ENCODE measurements around the gene CCDC88B. TPM values are rescaled to one million over a fixed set of nuclear protein-coding genes. Genes with fewer than 3 reads are reported as not detected.
A peak's percentile ranks its signal among the peaks of the same experiment; 100 is the strongest.

The CCDC88B gene
- 116 and 119 TPM in 2 replicates for total RNA-seq

DNA sequence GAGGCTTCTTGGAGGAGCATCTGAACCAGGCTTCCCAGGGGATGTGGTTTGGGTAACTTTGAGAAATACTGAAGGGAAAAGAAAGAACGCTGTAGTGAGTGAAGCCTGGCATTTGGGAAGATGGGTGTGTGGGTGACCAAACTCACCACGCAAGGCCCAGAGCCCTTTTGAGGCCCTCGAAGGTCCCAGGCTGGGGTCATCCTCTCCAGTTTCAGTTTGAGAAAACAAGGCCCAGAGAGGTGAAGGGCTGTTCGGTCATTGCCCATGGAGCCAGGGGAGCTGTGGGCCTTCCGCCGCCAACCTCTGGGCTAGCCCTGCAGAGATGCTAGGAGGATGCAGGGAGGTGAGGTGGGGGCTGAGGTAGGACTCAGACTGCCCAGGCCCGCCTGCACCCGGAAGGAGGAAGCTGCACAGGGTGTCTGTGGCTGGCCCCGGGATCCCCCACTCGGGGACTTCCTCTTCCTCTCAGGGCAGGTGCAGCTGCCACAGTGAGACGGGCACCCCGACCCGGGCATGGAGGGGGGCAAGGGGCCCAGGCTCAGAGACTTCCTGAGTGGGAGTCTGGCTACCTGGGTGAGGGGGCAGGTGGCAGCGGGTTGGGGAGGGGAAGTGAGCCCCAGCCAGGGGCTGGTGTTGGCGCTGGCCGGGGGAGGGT is at the start of gene CCDC88B:
TSS of gene CCDC88B (plus strand) at position 451 of the 655 bp plus-strand sequence. CDS start at position 514, 63 bp downstream.
- peak; percentile 95 for DNase-seq
- Mint-ChIP-seq H3K27ac (peak within 1 kb of the TSS; percentile 91), H3K4me3 (peak within 1 kb of the TSS; percentile 99), H3K9me3 (no peaks in the 10 kb centered on the region), H3K4me1 (peaks cover 34% of the 10 kb centered on the region), H3K36me3 (ENCODE audit: low read depth) (peaks cover 31% of the 10 kb centered on the region), H3K27me3 (no peaks in the 10 kb centered on the region)
- intact Hi-C loops (cut with micrococcal nuclease), result loop anchor here (1.0 to 2.0 kb wide), 4 partner anchors 9 to 69 kb away; partner anchors contain the start of genes ESRRA and TRMT112

GRCh38 chr11:64290352-64291261 is 49.4 kb upstream of the CCDC88B start:
- Mint-ChIP-seq H3K27ac (peak overlapping the region; percentile 58), H3K4me1 (peaks cover 13% of the 10 kb centered on the region), H3K36me3 (ENCODE audit: low read depth) (peaks cover 8% of the 10 kb centered on the region), H3K4me3 (peak overlapping the region; percentile 74), H3K9me3 (no peaks in the 10 kb centered on the region), H3K27me3 (peaks cover 40% of the 10 kb centered on the region)
- DNase-seq, result peak; percentile 56
- intact Hi-C loops (cut with micrococcal nuclease), result no loop called here

DNA sequence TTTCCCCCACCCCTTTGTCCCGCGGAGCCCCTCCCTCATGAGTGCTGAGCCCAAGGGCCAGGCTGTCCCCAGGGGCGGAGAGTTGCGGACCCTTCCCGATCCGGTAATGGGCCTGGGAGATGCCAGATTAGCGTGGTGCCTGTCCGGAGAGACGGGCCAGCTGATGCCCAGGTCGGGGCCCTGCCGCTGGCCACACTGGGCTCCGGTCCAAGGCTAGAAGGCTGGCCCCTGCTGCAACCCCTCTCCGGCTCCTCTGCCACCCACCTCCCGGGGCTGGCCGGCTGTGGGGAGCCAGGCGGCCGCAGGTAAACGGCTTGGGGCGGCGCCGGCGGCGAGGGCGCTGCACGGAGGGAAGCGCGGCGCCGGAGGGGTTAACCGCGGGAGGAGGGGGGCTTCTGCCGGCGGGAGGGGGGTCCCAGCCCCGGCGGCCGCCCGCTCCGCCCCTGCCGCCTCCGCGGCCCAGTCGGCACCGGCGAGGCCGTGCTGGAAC is 48.7 kb upstream of the CCDC88B start, which contains the start of gene KCNK4:
TSS of gene KCNK4 (plus strand) at position 41 of the 490 bp plus-strand sequence. CDS start 1,717 bp downstream, outside the sequence.
- Mint-ChIP-seq H3K27ac (peak within 1 kb of the TSS; percentile 58), H3K9me3 (no peaks in the 10 kb centered on the region), H3K4me3 (peak within 1 kb of the TSS; percentile 74), H3K36me3 (ENCODE audit: low read depth) (peaks cover 8% of the 10 kb centered on the region), H3K27me3 (peaks cover 46% of the 10 kb centered on the region), H3K4me1 (peaks cover 11% of the 10 kb centered on the region)
- DNase-seq, result no peak
- intact Hi-C loops (cut with micrococcal nuclease), result no loop called here

GRCh38 chr11:64291752-64292459 is 48.1 kb upstream of the CCDC88B start:
- intact Hi-C loops (cut with micrococcal nuclease), result loop anchor here (1.0 kb wide), 1 partner anchor 8 kb away; the partner anchor contains the start of gene CATSPERZ
- peak; percentile 72 for DNase-seq
- Mint-ChIP-seq H3K9me3 (no peaks in the 10 kb centered on the region), H3K4me1 (peaks cover 7% of the 10 kb centered on the region), H3K36me3 (ENCODE audit: low read depth) (peaks cover 8% of the 10 kb centered on the region), H3K27ac (no peak overlapping the region), H3K4me3 (no peak overlapping the region), H3K27me3 (peaks cover 52% of the 10 kb centered on the region)

DNA sequence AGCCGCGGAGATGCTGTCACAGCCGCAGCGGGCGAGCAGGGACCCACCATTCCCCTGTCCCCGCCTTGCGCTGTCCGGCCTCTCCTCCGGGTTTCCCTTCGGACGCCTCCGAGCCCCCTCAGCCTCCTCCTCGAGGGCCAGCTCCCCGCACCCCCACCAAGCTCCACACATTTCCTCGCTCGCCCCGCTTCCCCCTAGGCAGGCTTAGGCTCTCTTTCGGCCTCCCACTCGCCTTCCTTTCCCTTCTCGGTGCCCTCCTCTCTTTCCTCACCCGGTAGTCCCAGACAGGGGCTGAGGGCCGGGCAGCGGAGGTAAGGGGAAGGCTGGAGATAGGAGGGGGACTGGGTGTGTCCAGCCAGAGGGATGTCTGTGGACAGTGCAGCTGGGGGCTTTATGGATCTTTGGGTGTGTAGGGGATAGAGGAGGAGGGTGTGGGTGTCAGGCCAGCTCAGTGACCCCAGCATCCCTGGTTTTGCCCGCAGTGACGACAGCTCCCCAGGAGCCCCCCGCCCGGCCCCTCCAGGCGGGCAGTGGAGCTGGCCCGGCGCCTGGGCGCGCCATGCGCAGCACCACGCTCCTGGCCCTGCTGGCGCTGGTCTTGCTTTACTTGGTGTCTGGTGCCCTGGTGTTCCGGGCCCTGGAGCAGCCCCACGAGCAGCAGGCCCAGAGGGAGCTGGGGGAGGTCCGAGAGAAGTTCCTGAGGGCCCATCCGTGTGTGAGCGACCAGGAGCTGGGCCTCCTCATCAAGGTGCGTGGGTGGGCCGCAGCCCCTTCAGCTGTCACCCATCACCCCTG is 47.3 kb upstream of the CCDC88B start:
- H3K4me3 Mint-ChIP-seq, result peak overlapping the region; percentile 64
- no peaks in the 10 kb centered on the region for H3K9me3 Mint-ChIP-seq
- H3K4me1 Mint-ChIP-seq, result peaks cover 9% of the 10 kb centered on the region
- peaks cover 8% of the 10 kb centered on the region for H3K36me3 Mint-ChIP-seq (ENCODE audit: low read depth)
- H3K27ac Mint-ChIP-seq, result peak overlapping the region; percentile 53
- H3K27me3 Mint-ChIP-seq, result peaks cover 59% of the 10 kb centered on the region
- DNase-seq, result no peak
- intact Hi-C loops (cut with micrococcal nuclease), result loop anchor here (1.0 kb wide), 1 partner anchor 8 kb away; the partner anchor contains the start of gene CATSPERZ

- H3K9me3 Mint-ChIP-seq, result no peaks in the 10 kb centered on the region
- H3K36me3 Mint-ChIP-seq (ENCODE audit: low read depth), result peaks cover 5% of the 10 kb centered on the region
- H3K27me3 Mint-ChIP-seq, result peaks cover 75% of the 10 kb centered on the region
- H3K4me1 Mint-ChIP-seq, result peaks cover 11% of the 10 kb centered on the region
- no peak overlapping the region for H3K27ac Mint-ChIP-seq
- no peak for DNase-seq
- intact Hi-C loops (cut with micrococcal nuclease), result no loop called here
- no peak overlapping the region for H3K4me3 Mint-ChIP-seq
Measured at GRCh38 chr11:64294774-64295173, 45.2 kb upstream of the CCDC88B start.

GRCh38 chr11:64295760-64296159 is 44.2 kb upstream of the CCDC88B start:
- no peak for DNase-seq
- no peak overlapping the region for H3K4me3 Mint-ChIP-seq
- peaks cover 15% of the 10 kb centered on the region for H3K4me1 Mint-ChIP-seq
- peaks cover 77% of the 10 kb centered on the region for H3K27me3 Mint-ChIP-seq
- H3K27ac Mint-ChIP-seq, result no peak overlapping the region
- intact Hi-C loops (cut with micrococcal nuclease), result no loop called here
- H3K36me3 Mint-ChIP-seq (ENCODE audit: low read depth), result peaks cover 3% of the 10 kb centered on the region
- H3K9me3 Mint-ChIP-seq, result no peaks in the 10 kb centered on the region

- intact Hi-C loops (cut with micrococcal nuclease), result no loop called here
- H3K4me3 Mint-ChIP-seq, result no peak overlapping the region
Measured at GRCh38 chr11:64296236-64296635, 43.8 kb upstream of the CCDC88B start.

GRCh38 chr11:64296830-64297698 is 42.9 kb upstream of the CCDC88B start:
- Mint-ChIP-seq H3K4me1 (peaks cover 17% of the 10 kb centered on the region), H3K27ac (no peak overlapping the region)

More at GRCh38 chr11:64296236-64296635, 43.8 kb upstream of the CCDC88B start:
- Mint-ChIP-seq H3K9me3 (no peaks in the 10 kb centered on the region), H3K27me3 (peaks cover 78% of the 10 kb centered on the region), H3K27ac (no peak overlapping the region), H3K4me1 (peaks cover 17% of the 10 kb centered on the region), H3K36me3 (ENCODE audit: low read depth) (peaks cover 2% of the 10 kb centered on the region)
- DNase-seq, result no peak

GRCh38 chr11:64297699-64298358 is 42.2 kb upstream of the CCDC88B start:
- H3K9me3 Mint-ChIP-seq, result no peaks in the 10 kb centered on the region
- DNase-seq, result peak; percentile 59
- H3K36me3 Mint-ChIP-seq (ENCODE audit: low read depth), result peaks cover 2% of the 10 kb centered on the region
- H3K4me3 Mint-ChIP-seq, result no peak overlapping the region
- intact Hi-C loops (cut with micrococcal nuclease), result no loop called here
- peaks cover 14% of the 10 kb centered on the region for H3K4me1 Mint-ChIP-seq
- no peak overlapping the region for H3K27ac Mint-ChIP-seq
- H3K27me3 Mint-ChIP-seq, result peaks cover 78% of the 10 kb centered on the region

More at GRCh38 chr11:64296830-64297698, 42.9 kb upstream of the CCDC88B start:
- intact Hi-C loops (cut with micrococcal nuclease), result no loop called here
- Mint-ChIP-seq H3K27me3 (peaks cover 81% of the 10 kb centered on the region), H3K36me3 (ENCODE audit: low read depth) (peaks cover 2% of the 10 kb centered on the region), H3K9me3 (no peaks in the 10 kb centered on the region), H3K4me3 (no peak overlapping the region)
- peak; percentile 59 for DNase-seq

DNA sequence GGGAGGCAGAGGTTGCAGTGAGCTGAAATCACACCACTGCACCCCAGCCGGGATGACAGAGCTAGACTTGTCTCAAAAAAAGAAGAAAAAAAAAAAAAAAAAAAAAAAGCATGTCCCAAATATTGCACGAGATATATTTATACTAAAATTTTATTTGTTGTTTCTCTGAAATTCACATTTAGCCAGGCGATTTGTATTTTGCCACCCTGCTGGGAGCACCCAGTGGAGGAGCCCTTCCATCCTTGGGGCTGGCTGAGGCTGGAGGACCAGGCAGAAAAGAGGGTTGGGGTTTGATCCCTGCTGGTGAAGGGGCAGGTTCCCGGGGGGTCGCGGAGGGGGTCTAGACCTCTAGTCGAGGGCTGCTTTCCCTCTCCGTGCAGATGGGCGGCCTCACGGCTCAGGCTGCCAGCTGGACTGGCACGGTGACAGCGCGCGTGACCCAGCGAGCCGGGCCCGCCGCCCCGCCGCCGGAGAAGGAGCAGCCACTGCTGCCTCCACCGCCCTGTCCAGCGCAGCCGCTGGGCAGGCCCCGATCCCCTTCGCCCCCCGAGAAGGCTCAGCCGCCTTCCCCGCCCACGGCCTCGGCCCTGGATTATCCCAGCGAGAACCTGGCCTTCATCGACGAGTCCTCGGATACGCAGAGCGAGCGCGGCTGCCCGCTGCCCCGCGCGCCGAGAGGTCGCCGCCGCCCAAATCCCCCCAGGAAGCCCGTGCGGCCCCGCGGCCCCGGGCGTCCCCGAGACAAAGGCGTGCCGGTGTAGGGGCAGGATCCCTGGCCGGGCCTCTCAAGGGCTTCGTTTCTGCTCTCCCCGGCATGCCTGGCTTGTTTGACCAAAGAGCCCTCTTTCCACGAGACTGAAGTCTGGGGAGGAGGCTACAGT is 40.8 kb upstream of the CCDC88B start:
- H3K4me3 Mint-ChIP-seq, result peak overlapping the region; percentile 76

More for the DNA sequence above, 40.8 kb upstream of the CCDC88B start:
- intact Hi-C loops (cut with micrococcal nuclease), result no loop called here
- H3K36me3 Mint-ChIP-seq (ENCODE audit: low read depth), result peaks cover 2% of the 10 kb centered on the region
- no peak overlapping the region for H3K27ac Mint-ChIP-seq
- peaks cover 64% of the 10 kb centered on the region for H3K27me3 Mint-ChIP-seq
- peaks cover 21% of the 10 kb centered on the region for H3K4me1 Mint-ChIP-seq
- no peaks in the 10 kb centered on the region for H3K9me3 Mint-ChIP-seq
- peak; percentile 70 for DNase-seq
